ENCODE data around the gene TMBIM6.
"Not testable (repeated sequence)": the region's sequence is repeated elsewhere in the genome, so short reads cannot be mapped to it uniquely, and the experiment has no call there.

Gene TMBIM6

DNA sequence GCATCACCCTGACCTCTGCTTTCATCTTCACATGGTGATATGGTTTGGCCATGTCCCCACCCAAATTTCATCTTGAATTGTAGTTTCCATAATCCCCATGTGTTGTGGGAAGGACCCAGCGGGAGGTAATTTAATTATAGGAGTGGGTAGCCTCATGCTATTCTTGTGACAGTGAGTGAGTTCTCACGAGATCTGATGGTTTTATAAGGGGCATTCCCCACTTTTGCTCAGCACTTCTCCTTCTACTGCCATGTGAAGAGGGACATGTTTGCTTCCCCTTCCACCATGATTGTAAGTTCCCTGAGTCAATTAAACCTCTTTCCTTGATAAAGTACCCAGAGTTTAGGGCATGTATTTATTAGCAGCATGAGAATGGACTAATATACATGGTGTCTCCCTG lies 38.2 kb downstream of the TMBIM6 start:
- Mint-ChIP-seq H3K9me3 (no peaks in the 10 kb centered on the region), H3K27ac (no peak overlapping the region), H3K4me3 (no peak overlapping the region), H3K27me3 (peaks cover 35% of the 10 kb centered on the region), H3K4me1 (peaks cover 24% of the 10 kb centered on the region)
- no peak for DNase-seq
- ATAC-seq, result no peak

DNA sequence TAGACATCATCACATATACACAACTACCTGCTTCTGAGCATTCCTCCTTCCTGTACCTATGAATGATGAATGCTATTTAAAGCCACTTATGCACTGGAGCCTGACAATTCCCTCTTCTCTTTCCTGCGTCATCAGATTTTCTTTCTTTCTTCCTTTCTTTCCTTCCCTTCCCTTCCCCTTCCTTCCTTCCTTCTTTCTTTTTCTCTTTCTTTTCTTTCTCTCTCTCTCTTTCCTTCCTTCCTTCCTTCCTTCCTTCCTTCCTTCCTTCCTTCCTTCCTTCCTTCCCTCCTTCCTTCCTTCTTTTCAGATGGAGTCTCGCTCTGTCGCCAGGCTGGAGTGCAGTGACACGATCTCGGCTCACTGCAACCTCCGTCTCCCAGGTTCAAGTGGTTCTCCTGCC lies 39.6 kb downstream of the TMBIM6 start:
- H3K27me3 Mint-ChIP-seq, result peaks cover 36% of the 10 kb centered on the region
- H3K27ac Mint-ChIP-seq, H3K4me3 Mint-ChIP-seq, DNase-seq, H3K9me3 Mint-ChIP-seq, ATAC-seq: not testable (repeated sequence)
- peaks cover 23% of the 10 kb centered on the region for H3K4me1 Mint-ChIP-seq

DNA sequence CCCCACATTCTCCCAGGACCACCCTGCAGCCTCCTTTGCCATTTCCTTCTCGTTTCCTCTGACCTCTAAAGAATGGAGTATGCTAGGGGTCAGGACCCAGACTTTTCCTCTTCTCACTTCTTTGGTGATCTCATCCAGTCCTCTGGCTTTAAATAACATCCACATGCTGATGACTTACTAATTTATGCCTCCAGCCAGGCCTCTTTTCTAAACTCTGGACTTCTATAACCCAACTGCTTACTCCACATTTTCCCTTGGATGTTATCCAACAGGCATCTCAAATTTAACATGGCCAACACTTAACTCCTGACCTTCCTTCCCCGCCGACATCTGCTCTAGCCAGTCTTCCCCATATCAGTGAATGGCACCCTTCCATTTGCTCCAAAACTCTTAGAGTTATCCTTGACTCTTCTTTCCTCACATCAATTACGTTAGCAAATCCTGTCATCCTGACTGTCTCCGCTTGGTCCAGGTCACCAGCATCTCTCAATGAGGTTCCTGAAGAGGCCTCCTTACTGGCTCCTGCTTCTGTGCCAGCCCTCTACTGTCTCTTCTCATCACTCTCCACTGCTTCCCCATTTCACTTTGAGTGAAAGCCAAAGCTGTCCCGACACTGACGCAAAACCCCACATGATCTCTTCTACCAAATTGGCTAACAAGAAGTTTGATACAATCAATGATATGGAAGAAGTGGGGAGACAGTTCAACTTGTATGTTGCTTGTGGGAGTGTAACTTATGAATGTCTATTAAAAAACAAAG lies 42.7 kb downstream of the TMBIM6 start:
- Mint-ChIP-seq H3K27ac (no peak overlapping the region), H3K4me1 (no peaks in the 10 kb centered on the region), H3K9me3 (peaks cover 0 to 7% of the 10 kb centered on the region in 2 donors), H3K4me3 (no peak overlapping the region), H3K27me3 (peaks cover 32% of the 10 kb centered on the region)
- ATAC-seq (no peak), DNase-seq (no peak)

DNA sequence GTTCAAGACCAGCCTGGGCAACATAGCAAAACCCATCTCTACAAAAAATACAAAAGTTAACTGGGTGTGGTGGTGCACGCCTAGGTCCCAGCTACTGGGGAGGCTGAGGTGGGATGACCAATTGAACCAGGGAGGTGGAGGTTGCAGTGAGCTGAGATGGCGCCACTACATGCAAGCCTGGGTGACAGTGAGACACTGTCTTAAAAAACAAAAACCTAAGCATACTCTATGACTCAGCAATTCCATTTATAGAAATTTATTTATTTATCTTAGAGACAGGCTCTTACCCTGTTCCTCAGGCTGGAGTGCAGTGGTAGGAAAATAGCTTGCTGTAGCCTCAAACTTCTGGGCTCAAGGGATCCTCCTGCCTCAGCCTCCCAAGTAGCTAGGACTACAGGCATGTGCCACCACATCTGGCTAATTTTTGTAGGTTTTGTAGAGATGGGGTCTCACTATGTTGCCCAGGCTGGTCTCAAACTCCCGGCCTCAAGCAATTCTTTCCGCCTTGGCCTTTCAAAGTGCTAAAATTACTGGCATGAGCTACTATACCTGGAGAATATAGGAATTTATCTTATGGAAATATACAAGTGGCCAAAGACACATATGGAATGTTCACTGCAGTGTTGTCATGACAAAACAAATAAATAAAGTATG lies 43.5 kb downstream of the TMBIM6 start:
- Mint-ChIP-seq H3K27ac (no peak overlapping the region), H3K4me1 (no peaks in the 10 kb centered on the region), H3K9me3 (peaks cover 0 to 7% of the 10 kb centered on the region in 2 donors), H3K4me3 (no peak overlapping the region), H3K27me3 (peaks cover 25% of the 10 kb centered on the region)
- no peak for DNase-seq
- no peak for ATAC-seq

DNA sequence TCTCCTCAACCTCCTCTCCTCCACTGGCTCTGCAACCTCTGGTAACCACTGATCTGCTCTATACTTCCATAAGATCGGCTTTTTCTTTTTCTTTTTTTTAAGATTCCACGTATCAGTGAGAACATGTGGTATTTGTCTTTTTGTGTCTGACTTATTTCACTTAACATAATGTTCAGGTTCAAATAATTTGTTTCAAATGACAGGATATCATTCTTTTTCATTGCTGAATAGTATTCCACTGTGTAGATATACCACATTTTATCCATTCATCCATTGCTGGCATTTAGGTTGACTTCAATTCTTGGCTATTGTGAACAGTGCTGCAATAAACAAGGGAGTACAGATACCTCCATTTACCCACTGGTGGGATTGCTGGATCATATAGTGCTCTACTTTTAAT lies 46.3 kb downstream of the TMBIM6 start:
- H3K27ac Mint-ChIP-seq, result no peak overlapping the region
- DNase-seq (no peak), ATAC-seq (no peak)
- peaks cover 0 to 7% of the 10 kb centered on the region in 2 donors for H3K9me3 Mint-ChIP-seq
- H3K4me1 Mint-ChIP-seq, result no peaks in the 10 kb centered on the region
- no peak overlapping the region for H3K4me3 Mint-ChIP-seq
- peaks cover 15% of the 10 kb centered on the region for H3K27me3 Mint-ChIP-seq

DNA sequence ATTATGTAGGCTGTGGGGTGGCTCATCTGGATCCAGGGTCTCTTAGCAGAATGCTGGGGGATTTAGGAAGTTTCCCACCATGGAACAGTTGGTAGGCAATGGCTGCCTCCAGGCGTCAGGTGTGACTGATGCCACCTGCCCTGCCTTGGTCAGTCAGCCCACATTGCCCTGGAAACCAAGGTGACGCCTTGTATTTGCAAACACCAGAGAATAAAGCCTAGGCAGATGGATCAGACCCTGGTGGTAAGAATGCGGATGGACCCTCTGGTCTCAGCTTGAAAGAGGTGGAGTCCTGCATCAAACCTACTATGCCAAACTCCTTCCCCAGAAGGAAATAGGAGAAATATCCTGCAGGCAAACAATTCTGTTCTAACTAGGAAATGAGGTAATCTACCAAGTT lies 48.6 kb downstream of the TMBIM6 start:
- Mint-ChIP-seq H3K4me1 (no peaks in the 10 kb centered on the region), H3K27ac (no peak overlapping the region), H3K4me3 (no peak overlapping the region), H3K9me3 (peaks cover 0 to 7% of the 10 kb centered on the region in 2 donors), H3K27me3 (no peaks in the 10 kb centered on the region)
- DNase-seq (no peak), ATAC-seq (no peak)

DNA sequence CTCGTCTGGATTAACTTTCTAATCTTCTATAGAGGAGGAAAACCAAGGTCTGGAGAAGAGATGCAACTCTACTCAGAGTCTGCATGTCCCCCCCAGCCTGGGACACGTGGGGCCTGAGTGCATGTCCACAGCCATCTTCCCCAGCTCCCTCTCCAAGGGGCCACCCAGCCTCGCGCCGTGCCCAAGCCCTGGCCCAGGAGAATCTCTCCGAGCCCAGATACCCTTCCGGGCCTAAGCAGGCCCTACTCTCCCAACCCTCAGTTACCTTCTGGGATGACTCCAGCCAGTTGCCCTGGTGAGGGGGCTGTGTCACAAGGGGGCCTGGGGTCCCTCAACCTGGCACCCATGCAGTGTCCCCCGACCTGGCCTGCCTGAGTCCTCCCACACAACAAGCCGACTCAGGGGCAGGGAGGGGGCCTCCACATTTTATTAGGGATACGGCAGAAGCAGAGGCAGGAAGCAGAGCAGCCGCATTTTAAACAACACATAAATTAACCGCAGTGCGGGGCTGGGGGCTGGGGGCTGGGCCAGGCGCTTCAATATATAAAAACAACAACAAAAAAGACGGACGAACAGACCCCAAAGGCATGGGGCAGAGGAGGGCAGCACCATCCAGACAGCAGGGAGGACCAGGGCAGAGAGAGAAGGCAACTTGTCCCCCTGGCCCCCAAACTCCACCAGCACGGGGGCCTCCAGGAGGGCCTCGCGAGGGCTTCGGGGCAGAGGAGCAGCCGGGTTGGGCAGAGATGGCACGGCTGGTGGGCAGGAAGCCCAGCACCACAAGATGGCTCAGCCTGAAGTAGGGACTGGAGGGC lies 49.6 kb downstream of the TMBIM6 start:
- Mint-ChIP-seq H3K4me3 (no peak overlapping the region), H3K9me3 (peaks cover 0 to 7% of the 10 kb centered on the region in 2 donors), H3K27me3 (no peaks in the 10 kb centered on the region), H3K4me1 (no peaks in the 10 kb centered on the region), H3K27ac (no peak overlapping the region)
- ATAC-seq, result no peak
- DNase-seq, result no peak

DNA sequence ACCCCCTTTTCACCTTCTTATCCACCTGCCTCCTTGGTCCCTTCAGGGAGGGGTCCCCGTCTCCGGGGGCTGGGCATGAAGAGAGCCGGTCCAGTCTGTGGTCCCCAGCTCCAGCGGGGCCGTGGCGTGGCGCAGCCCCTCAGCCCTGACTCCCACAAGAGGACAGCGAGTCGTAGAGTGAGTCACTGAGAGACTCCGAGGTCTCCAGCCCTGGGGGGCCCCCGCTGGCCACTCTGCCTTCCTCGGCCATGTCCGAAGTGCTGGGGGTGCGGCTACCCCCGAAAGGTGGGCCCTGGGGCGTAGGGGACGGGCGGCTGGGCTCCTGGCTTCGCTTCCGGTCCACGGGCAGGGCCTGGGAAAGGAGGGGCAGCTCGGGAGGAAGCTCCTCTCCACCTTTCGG lies 50.3 kb downstream of the TMBIM6 start:
- Mint-ChIP-seq H3K27ac (no peak overlapping the region), H3K4me1 (no peaks in the 10 kb centered on the region), H3K9me3 (peaks cover 0 to 7% of the 10 kb centered on the region in 2 donors), H3K27me3 (no peaks in the 10 kb centered on the region), H3K4me3 (no peak overlapping the region)
- DNase-seq, result no peak
- ATAC-seq, result no peak

DNA sequence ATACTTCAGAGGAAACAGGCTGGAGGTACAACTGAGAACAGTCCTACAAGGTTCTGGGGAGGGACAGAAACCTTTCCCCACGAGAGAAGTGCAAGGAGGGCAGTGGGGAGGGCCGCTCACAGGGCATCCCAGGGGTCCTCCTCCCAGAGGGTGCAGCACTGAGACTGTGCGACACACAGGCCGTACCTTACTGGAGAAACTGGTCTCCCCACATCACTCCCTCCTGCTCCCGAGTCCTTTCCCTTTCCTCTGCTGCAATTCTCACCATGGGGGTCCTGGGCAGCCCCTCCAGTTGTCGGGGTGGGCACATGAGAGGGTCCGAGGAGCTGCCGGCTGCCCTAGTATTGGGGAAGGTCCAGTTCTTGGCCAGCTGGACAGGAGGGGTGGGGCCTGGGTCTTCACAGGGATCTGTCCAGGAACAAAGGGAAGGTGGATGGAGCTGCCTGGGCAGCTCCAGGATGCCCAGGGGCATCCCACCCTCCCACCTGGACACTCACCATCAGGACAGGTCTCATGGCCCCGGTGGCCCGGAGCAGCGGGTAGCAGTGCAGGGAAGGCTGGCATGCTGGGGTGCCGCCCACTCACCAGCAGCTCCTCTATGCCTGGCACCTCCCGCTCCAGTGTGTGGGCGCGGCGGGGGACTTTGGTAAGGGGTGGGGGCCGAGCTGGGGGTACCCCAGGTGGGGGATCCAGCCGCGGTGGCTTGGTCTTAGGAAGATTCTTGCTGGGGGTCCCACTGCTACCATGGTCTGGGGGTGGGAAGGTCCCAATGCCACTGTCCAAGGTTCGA lies 51.0 kb downstream of the TMBIM6 start:
- no peak for ATAC-seq
- H3K4me3 Mint-ChIP-seq, result no peak overlapping the region
- H3K4me1 Mint-ChIP-seq, result no peaks in the 10 kb centered on the region
- H3K27me3 Mint-ChIP-seq, result no peaks in the 10 kb centered on the region
- H3K27ac Mint-ChIP-seq, result peak overlapping the region in 1 of 2 donors; percentile 19
- peaks cover 0 to 5% of the 10 kb centered on the region in 2 donors for H3K9me3 Mint-ChIP-seq
- no peak for DNase-seq

DNA sequence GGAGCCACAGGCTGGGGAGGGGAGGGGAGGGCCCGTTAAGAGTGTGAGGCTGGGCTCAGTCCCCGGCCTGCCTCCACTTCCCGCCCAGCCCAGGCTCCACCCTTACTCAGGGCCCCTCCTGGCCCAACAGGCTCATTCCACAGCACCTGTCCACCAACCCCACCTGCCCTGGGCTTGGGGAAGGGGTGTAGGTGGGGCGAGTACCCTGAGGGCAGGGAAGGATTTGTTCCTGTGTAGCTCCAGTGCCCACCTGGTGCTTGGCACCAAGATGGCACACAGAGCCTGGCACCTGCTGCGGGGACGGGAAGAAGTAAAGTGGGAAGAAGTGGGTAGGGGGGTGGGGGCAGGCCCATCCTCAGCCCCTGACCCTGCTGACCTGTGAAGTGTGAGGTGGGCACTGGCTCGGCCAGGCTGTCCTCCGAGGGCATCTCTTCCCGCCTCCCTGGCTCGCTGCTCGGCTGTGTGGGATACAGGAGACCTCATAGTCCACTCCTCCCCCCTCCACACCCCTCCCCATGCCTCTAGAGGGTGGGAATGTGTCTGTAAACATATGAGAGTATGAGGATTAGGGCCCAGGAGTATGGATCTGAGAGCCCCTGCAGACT lies 51.7 kb downstream of the TMBIM6 start:
- ATAC-seq (no peak), DNase-seq (no peak)
- H3K9me3 Mint-ChIP-seq, result no peaks in the 10 kb centered on the region
- no peaks in the 10 kb centered on the region for H3K27me3 Mint-ChIP-seq
- H3K27ac Mint-ChIP-seq, result no peak overlapping the region
- no peaks in the 10 kb centered on the region for H3K4me1 Mint-ChIP-seq
- H3K4me3 Mint-ChIP-seq, result no peak overlapping the region

DNA sequence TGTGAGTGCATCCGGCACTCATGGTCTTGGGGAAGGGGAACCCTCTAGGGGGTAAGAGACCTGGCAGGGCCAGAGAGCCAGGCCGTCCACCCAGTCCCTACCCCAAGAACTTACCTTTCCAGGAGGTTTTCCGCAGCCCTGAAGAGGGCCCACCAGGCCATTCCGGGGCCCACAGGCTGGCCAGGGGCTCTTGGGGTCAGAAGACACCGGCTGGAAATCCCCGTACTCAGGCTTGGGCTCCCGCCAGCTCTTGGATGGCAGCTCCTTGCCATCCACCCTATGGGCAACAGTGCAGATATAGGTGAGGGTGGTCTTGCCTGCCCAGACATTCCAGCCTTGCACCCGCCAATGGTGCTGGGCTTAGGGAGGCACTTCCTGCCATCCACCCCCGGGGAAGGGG lies 52.3 kb downstream of the TMBIM6 start:
- Mint-ChIP-seq H3K9me3 (no peaks in the 10 kb centered on the region), H3K27ac (no peak overlapping the region), H3K4me1 (no peaks in the 10 kb centered on the region), H3K27me3 (no peaks in the 10 kb centered on the region), H3K4me3 (no peak overlapping the region)
- DNase-seq (no peak), ATAC-seq (no peak)

DNA sequence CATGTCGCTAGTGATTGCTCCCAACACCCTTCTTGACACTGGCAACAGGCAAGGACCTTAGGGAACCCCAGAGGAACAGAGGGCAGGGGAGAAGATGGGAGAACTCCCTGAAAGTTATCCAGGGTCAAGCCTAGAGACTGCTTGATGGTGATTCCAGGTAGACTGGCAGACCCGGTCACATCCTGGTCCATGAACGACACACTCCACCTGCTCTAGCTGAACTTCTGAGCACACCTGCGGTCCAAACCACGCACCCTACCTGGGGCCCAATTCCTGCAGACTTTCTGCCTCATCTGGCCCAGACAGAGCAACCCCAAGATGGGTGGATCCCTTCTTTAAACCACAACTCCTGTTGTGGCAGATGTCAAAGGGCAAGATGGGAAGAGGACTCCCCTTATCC lies 52.7 kb downstream of the TMBIM6 start:
- Mint-ChIP-seq H3K4me3 (no peak overlapping the region), H3K27me3 (no peaks in the 10 kb centered on the region), H3K27ac (no peak overlapping the region), H3K4me1 (no peaks in the 10 kb centered on the region), H3K9me3 (no peaks in the 10 kb centered on the region)
- ATAC-seq, result no peak
- DNase-seq, result no peak

DNA sequence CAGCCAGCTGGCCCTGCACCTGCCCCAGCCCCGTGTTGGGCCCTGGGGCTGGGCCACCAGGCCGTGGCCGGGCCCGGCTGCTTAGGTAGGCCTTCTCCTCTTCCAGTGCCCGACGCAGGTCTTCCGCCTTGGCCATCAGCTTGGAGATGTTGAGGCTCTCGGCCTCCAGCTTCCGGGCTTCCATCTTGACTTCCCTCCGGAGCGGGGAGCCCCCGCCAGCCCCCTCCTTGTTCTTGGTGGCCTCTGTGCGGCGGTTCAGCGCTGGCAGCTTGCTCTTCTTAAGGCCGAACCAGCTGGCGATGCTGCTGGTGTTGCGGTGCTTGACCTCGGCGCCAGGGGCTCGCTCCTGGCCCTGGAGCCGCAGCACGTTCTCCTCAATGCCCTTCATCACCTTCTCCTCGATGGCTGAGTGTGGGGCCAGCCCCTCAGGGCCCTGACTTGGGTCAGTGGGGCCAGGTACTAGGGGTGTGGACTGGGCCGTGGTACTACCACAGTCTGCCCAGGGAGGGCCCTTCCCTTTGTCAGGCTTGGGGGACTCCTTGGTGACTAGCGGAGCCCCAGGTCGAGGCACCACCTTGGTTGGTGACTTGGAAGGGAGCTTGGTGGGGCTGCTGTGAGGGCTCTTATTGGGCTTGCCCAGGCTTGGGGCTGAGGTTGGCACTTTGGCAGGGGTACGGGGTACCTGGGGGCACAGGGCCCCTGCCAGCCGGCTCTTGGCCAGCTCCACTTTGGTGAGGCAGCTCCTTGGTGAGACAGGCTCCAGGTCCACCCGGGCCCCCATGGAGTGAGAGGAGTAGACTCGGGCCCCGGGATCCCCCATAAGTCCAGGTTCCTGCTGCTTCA lies 53.7 kb downstream of the TMBIM6 start:
- no peak for DNase-seq
- Mint-ChIP-seq H3K4me1 (no peaks in the 10 kb centered on the region), H3K27ac (peak overlapping the region; percentile 46 to 49), H3K9me3 (no peaks in the 10 kb centered on the region), H3K27me3 (no peaks in the 10 kb centered on the region), H3K4me3 (no peak overlapping the region)
- ATAC-seq, result no peak

DNA sequence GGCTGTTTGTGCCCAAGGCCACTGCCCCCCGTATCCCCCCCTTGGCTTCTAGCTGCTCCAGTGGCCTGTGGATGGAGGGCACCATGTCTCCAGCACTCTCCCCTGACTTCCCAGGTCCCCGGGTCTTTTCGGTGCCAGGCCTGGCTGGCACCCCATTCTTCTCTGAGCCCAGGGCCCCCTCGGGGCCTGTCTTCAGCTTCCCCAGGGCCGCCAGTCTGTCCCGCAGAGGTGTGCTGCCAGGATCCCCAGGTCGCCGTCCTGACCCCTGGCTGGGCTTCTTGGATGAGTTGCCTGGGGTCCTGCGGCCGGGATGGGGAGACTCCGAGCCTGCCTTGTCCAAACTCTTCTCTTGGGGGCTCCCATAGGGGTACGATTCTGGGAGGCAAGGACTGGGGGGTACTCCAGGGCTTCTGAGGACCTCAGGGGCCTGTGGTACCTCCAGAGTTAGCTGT lies 54.3 kb downstream of the TMBIM6 start:
- no peaks in the 10 kb centered on the region for H3K4me1 Mint-ChIP-seq
- no peak overlapping the region for H3K27ac Mint-ChIP-seq
- no peak overlapping the region for H3K4me3 Mint-ChIP-seq
- no peaks in the 10 kb centered on the region for H3K9me3 Mint-ChIP-seq
- DNase-seq (no peak), ATAC-seq (no peak)
- H3K27me3 Mint-ChIP-seq, result no peaks in the 10 kb centered on the region
